Measurements from ENCODE around the gene CALHM3.

- TF ChIP-seq EZH2phosphoT487 (IDR thresholded peaks at IDR 0.05; ENCODE audit: borderline replicate concordance, low read length) (no peak), EZH2 (IDR thresholded peaks at IDR 0.05; ENCODE audit: low read length, unreplicated experiment) (no peak)
- TF ChIP-seq, protein P1, sequence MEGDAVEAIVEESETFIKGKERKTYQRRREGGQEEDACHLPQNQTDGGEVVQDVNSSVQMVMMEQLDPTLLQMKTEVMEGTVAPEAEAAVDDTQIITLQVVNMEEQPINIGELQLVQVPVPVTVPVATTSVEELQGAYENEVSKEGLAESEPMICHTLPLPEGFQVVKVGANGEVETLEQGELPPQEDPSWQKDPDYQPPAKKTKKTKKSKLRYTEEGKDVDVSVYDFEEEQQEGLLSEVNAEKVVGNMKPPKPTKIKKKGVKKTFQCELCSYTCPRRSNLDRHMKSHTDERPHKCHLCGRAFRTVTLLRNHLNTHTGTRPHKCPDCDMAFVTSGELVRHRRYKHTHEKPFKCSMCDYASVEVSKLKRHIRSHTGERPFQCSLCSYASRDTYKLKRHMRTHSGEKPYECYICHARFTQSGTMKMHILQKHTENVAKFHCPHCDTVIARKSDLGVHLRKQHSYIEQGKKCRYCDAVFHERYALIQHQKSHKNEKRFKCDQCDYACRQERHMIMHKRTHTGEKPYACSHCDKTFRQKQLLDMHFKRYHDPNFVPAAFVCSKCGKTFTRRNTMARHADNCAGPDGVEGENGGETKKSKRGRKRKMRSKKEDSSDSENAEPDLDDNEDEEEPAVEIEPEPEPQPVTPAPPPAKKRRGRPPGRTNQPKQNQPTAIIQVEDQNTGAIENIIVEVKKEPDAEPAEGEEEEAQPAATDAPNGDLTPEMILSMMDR (conservative IDR thresholded peaks at IDR 0.05; ENCODE audit: low read depth, low read length): no peak
Measured at GRCh38 chr10:103469201-103469600, 9.8 kb downstream of the CALHM3 start.

Data from PC-3 (cell line).